GM19324 (cell line): ENCODE results near the gene HOMER2.
"Not testable (repeated sequence)": the region's sequence is repeated elsewhere in the genome, so short reads cannot be mapped to it uniquely, and the experiment has no call there.

ENCODE experiments used
- ATAC-seq: cut with Tn5 transposase; IDR thresholded peaks from one replicate; pipeline ENCODE4 v1.9.1; 2021; ENCODE audit warnings: mild to moderate bottlenecking, moderate library complexity; ENCODE audit not compliant: unreplicated experiment, low FRiP score

HOMER2 gene

DNA sequence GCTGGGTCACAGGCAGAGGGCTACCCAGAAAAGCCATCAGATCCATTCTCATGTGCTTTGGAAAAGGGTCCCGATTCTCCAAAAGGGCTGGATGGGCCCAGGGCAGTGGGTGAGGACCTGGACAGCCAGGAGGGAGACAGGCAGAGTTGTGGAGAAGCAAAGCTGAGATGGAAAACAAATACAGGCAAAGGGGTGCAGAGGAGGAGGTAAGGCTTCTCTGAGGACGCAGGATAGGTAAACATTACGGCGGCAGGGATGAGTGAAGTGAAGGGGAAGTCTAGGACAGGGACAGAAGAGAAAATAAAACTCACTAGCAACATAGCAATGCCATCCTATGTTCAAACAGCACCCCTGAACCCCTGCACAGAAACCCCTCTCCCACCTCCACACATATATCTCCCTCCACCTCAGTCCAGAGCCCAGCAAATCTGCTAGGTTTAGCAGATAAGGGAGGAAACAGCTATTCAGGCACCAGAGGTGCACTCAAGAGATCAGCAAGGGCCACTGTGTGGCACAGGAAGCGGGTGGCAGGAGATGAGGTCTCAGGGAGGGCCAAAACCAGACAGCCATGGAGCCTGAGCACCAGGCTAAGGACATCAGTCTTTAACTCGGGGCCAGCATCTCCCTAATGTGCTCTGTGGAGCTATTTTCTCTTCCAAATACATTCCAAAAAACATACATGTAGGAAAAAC is 51.3 kb downstream of the HOMER2 start:
- no peak for ATAC-seq

GRCh38 chr15:82900511-82901060 is 51.9 kb downstream of the HOMER2 start:
- ATAC-seq: no peak

DNA sequence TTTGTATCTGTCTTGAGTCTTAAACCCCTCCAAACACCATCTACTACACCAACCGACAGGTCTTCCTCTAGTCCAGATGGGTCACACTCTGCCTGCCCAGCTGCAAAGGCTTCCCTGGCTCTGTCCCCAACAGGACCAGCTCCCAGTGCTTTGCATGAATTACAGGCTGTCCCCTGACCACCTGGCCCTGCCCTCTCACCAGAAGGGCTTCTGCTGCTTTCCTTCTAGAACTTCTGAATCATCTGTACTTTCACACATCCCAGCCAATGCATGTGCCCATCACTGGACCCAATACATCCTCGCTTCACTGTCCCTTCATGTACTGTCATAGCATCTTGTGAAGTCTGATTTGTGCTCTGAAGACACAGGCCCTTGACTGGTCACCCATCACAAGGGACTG is 53.6 kb downstream of the HOMER2 start:
- no peak for ATAC-seq

GRCh38 chr15:82895983-82896382 is 56.5 kb downstream of the HOMER2 start:
- no peak for ATAC-seq

- no peak for ATAC-seq
Observed at GRCh38 chr15:82894971-82895520, 57.5 kb downstream of the HOMER2 start.

- ATAC-seq: not testable (repeated sequence)
Observed at GRCh38 chr15:82893473-82893872, 59.0 kb downstream of the HOMER2 start.

DNA sequence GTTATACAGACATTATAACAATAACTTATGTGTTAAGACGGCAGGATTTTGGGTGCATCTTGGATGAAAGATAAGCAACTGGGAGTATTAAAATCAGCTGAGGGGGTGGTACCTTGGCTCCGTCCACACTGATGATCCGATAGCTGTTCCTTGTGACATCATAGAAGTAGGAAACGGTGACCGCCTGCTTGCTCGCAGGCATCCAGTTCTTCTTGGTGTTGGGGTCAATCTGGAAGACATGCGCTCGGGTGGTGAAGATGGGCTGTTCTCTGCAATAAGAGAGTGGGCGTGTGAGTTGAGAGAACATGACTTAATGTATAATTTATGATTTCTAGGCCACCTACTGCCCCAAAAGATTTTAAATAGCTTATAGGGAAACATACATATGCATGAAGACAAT is 59.9 kb downstream of the HOMER2 start:
- ATAC-seq: no peak

- no peak for ATAC-seq
Observed at GRCh38 chr15:82890995-82891390, 61.5 kb downstream of the HOMER2 start.

GRCh38 chr15:82890338-82890994 is 62.1 kb downstream of the HOMER2 start:
- ATAC-seq: no peak

GRCh38 chr15:82882273-82882928 is 70.1 kb downstream of the HOMER2 start:
- ATAC-seq: no peak

DNA sequence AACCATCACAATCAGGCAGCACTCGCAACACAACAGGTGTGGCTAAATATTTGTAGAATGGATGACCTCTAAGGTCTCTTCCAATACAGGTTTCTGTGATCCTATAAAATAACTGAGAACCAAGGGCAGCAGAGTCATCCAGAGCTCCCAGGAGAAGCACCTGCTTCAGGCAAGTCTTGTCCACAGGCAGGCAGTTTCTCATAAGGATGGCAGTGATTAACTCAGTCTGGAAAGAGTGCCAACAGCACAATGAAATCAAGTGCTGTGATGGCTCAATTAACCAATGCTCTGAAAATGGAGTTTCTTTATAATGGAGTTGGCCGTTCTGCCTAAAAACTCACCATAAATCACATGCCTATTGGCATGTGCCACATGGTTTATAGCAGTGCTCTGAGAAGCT is 70.8 kb downstream of the HOMER2 start:
- ATAC-seq: no peak

DNA sequence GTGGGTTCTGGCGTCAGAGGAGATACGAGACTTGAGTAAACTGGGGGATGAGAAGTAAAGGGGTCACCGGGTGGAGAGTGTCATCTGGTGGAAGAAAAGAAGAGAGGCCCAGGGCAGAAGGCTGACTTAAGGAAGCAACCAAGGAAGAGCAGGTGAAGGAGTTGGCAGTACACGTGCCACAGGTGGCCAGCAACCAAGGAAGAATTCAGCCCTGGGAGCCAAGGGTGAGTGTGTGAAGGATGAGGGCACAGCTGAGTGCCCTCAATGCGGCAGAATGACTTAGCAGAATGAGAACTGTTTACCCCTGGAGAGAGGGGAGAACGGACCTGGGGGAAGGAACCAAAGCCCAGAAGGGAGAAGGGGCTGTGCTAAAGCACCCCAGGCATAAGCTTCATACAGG is 71.8 kb downstream of the HOMER2 start:
- no peak for ATAC-seq

- no peak for ATAC-seq
Observed at GRCh38 chr15:82878325-82878724, 74.2 kb downstream of the HOMER2 start.

DNA sequence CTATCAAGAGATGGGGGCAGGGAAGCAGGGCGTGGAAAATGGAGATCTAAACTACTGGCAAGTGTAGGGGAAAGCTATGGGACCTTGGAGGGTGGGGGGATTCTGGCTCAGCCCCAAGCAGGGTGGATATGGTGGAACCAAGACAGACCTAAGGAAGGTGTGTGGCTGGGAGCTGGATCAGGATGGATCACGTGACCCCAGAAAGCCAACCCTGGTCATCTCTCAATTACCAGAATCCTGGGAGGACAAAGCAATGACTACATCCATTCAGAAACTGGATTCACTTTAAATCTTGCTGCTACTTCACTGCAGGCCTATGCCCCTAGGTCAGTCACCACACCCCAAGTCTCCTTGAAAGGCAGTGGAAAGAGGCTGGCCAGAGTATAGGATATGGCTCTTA is 74.7 kb downstream of the HOMER2 start:
- ATAC-seq: no peak

DNA sequence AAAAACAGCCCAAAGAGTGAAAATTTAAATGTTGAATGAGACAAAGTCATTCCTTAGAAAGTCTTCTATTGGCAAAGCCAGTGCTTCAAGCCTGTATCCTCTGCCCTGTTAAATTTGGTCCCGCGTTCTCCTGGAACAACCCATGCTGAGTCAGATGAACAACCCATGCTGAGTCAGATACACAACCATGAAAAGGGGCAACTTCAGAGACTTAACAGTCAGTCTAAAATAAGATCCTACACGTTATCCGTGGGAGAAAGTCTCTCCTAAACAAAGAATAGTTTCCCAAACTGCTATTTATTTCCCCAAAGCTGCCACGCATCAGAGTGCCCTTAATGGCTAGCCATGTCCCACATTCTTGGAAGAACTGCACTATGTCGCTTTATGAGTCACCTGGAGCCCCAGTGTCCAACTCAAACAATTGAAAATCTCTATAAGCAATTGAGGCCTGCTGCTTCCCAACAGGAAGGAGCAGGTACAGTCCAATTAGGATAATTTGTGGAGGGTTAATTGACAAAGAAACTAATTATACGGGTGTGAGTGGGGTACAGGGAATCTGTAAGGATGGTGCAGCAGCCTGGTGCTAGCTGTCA is 77.0 kb downstream of the HOMER2 start:
- ATAC-seq: no peak

- no peak for ATAC-seq
Observed at GRCh38 chr15:82874961-82875360, 77.6 kb downstream of the HOMER2 start.

GRCh38 chr15:82874267-82874666 is 78.3 kb downstream of the HOMER2 start:
- no peak for ATAC-seq

DNA sequence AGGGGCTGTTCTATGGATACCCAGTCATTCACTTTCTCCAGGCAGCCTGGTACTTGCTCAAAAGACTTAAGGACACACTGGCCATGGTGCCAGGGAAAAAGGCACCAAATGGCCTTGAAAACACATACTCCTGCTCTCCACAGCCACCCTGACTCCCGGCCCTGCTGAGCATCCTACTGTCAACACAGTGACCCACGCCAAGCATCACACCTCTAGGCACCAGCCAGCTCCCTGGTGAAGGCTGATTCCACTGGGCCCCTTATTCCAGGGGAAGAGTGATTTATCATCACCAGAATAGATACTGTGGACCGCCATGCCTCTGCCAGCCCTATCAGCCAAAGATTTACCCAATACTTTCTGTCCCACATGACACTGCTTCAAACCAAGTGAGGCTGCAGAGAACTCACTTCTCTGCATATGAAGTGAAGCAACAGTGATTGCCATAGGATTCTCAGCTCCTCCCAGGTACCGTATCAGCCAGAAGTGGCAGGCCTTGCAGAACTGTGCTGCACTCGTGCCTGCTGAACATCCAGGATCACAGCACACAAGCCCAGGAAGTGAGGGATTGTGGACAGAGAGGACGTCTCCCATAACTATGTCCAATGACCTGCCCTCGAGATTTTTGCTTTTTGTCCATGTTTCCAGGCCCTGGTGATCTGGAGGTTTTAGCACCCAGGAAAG is 79.4 kb downstream of the HOMER2 start:
- ATAC-seq: no peak

- ATAC-seq: no peak
Observed at GRCh38 chr15:82871832-82872484, 80.6 kb downstream of the HOMER2 start.

- ATAC-seq: no peak
Observed at GRCh38 chr15:82871358-82871757, 81.2 kb downstream of the HOMER2 start.
